ENCODE data around the gene TNF. TPM values are rescaled to one million over a fixed set of nuclear protein-coding genes. Genes with fewer than 3 reads are reported as not detected.

The TNF gene
- polyA plus RNA-seq, 1 of the 3 experiments (the other 2 are of a cell fraction) = not detected

Small RNA genes lying within 50 kb of the gene (small RNA-seq; reads per million reads assigned to genes)
- gene SNORA38 (3.2 to 85.6 (median 11.3) reads per million in 7 experiments), gene SNORD117 (20.1 to 379 (median 33.3) reads per million in 7 experiments), gene SNORD84 (0 reads per million in 7 experiments), gene UQCRHP1 (0 reads per million in 7 experiments)

Other genes starting within 250 kb of the TNF start
- 18.7 and 18.9 TPM in 2 replicates for gene HLA-B, start 218.4 kb upstream of the TNF start, polyA plus RNA-seq (2012; rRNA removed)
- 28.8 and 32.7 TPM in 2 replicates for gene MICA, start 172.0 kb upstream of the TNF start, polyA plus RNA-seq (2012; rRNA removed)
- gene MICB, start 77.4 kb upstream of the TNF start, polyA plus RNA-seq (2012; rRNA removed) = 9.7 and 9.9 TPM in 2 replicates
- gene MCCD1, start 46.6 kb upstream of the TNF start, polyA plus RNA-seq (2012; rRNA removed) = not detected in 2 replicates
- 502 and 556 TPM in 2 replicates for gene DDX39B, start 33.6 kb upstream of the TNF start, polyA plus RNA-seq (2012; rRNA removed)
- gene ATP6V1G2, start 29.0 kb upstream of the TNF start, polyA plus RNA-seq (2012; rRNA removed) = 13.6 and 15.6 TPM in 2 replicates
- gene NFKBIL1, start 28.0 kb upstream of the TNF start, polyA plus RNA-seq (2012; rRNA removed) = 14.6 and 17.1 TPM in 2 replicates
- not detected in 2 replicates for gene LTA, start 3.3 kb upstream of the TNF start, polyA plus RNA-seq (2012; rRNA removed)
- 0.10 and 0.16 TPM in 2 replicates for gene LTB, start 6.9 kb downstream of the TNF start, polyA plus RNA-seq (2012; rRNA removed)
- not detected in 2 replicates for gene LST1, start 10.7 kb downstream of the TNF start, polyA plus RNA-seq (2012; rRNA removed)
- gene NCR3, start 17.4 kb downstream of the TNF start, polyA plus RNA-seq (2012; rRNA removed) = not detected in 2 replicates
- gene AIF1, start 39.7 kb downstream of the TNF start, polyA plus RNA-seq (2012; rRNA removed) = not detected in 2 replicates
- gene PRRC2A, start 45.1 kb downstream of the TNF start, polyA plus RNA-seq (2012; rRNA removed) = 36.1 and 76.1 TPM in 2 replicates
- gene BAG6, start 77.1 kb downstream of the TNF start, polyA plus RNA-seq (2012; rRNA removed) = 100 and 220 TPM in 2 replicates
- 6.8 and 7.2 TPM in 2 replicates for gene APOM, start 80.3 kb downstream of the TNF start, polyA plus RNA-seq (2012; rRNA removed)
- gene C6orf47, start 85.2 kb downstream of the TNF start, polyA plus RNA-seq (2012; rRNA removed) = 10.3 and 11.5 TPM in 2 replicates
- gene GPANK1, start 89.4 kb downstream of the TNF start, polyA plus RNA-seq (2012; rRNA removed) = 18.3 and 19.1 TPM in 2 replicates
- 97.3 and 101 TPM in 2 replicates for gene CSNK2B, start 90.5 kb downstream of the TNF start, polyA plus RNA-seq (2012; rRNA removed)
- 12.7 and 20.6 TPM in 2 replicates for gene LY6G5B, start 94.4 kb downstream of the TNF start, polyA plus RNA-seq (2012; rRNA removed)
- 0.60 and 1.1 TPM in 2 replicates for gene LY6G5C, start 105.5 kb downstream of the TNF start, polyA plus RNA-seq (2012; rRNA removed)
- gene ABHD16A, start 127.8 kb downstream of the TNF start, polyA plus RNA-seq (2012; rRNA removed) = 49.3 and 52.9 TPM in 2 replicates
- not detected in 2 replicates for gene LY6G6F, start 131.3 kb downstream of the TNF start, polyA plus RNA-seq (2012; rRNA removed)
- not detected in 2 replicates for gene LY6G6D, start 139.8 kb downstream of the TNF start, polyA plus RNA-seq (2012; rRNA removed)
- 0.08 TPM in 1 of 2 replicates, not detected in the other for gene LY6G6C, start 146.2 kb downstream of the TNF start, polyA plus RNA-seq (2012; rRNA removed)
- gene MPIG6B, start 147.8 kb downstream of the TNF start, polyA plus RNA-seq (2012; rRNA removed) = not detected in 2 replicates
- gene DDAH2, start 153.7 kb downstream of the TNF start, polyA plus RNA-seq (2012; rRNA removed) = 147 and 180 TPM in 2 replicates
- 520 and 569 TPM in 2 replicates for gene CLIC1, start 161.0 kb downstream of the TNF start, polyA plus RNA-seq (2012; rRNA removed)
- 16.0 and 19.5 TPM in 2 replicates for gene MSH5, start 164.4 kb downstream of the TNF start, polyA plus RNA-seq (2012; rRNA removed)
- 5.9 and 6.3 TPM in 2 replicates for gene SAPCD1, start 187.1 kb downstream of the TNF start, polyA plus RNA-seq (2012; rRNA removed)
- gene VWA7, start 201.8 kb downstream of the TNF start, polyA plus RNA-seq (2012; rRNA removed) = 0.45 and 0.56 TPM in 2 replicates
- gene VARS1, start 220.2 kb downstream of the TNF start, polyA plus RNA-seq (2012; rRNA removed) = 22.2 and 35.1 TPM in 2 replicates
- gene LSM2, start 231.4 kb downstream of the TNF start, polyA plus RNA-seq (2012; rRNA removed) = 47.8 and 79.1 TPM in 2 replicates
- 0.69 and 0.83 TPM in 2 replicates for gene HSPA1L, start 239.7 kb downstream of the TNF start, polyA plus RNA-seq (2012; rRNA removed)
- gene HSPA1A, start 240.0 kb downstream of the TNF start, polyA plus RNA-seq (2012; rRNA removed) = 71.1 and 119 TPM in 2 replicates